K562 (cell line): Measurements from ENCODE around the gene EXOC3L2. TPM values are rescaled to one million over a fixed set of nuclear protein-coding genes. Genes with fewer than 3 reads are reported as not detected.

Experiments used
- BRD4 ChIP-seq: fragments of 200-600 bp; sonication (generic); IDR thresholded peaks from 2 replicates; pipeline ENCODE4 v1.6.1; 2017; ENCODE audit warnings: inconsistent platforms
- CTBP1 ChIP-seq: fragments of 450-650 bp; IDR thresholded peaks from 2 replicates; pipeline ENCODE4 v1.6.1; 2016; ENCODE audit warnings: borderline replicate concordance
- DPF2 ChIP-seq: fragments of 450-650 bp; IDR thresholded peaks from 2 replicates; pipeline ENCODE4 v1.6.1; 2016
- EP300 ChIP-seq: IDR thresholded peaks from 2 replicates; pipeline ENCODE4 v1.6.1; 2012; ENCODE audit warnings: low read length, improper control_type of control experiment
- ETV6 ChIP-seq, 3 experiments: fragments of 150-350 bp in 1 of 3; sonication (generic) in 1 of 3; formaldehyde crosslinking in 1 of 3; IDR thresholded peaks; 2 replicates each; pipeline versions ENCODE4 v1.6.1 to v1.8.0; 2014 to 2022; ENCODE audit warnings: borderline replicate concordance in 2 of 3, low read depth in 2 of 3, antibody characterized with exemption in 1 of 3, low read length in 1 of 3, mild to moderate bottlenecking in 1 of 3, missing genetic modification reagents in 1 of 3
- FOSL1 ChIP-seq: fragments of 200-800 bp; sonication (Bioruptor generic); conservative IDR thresholded peaks from 2 replicates; pipeline ENCODE4 v1.6.1; 2016; ENCODE audit warnings: missing genetic modification characterization, missing compliant biosample characterization
- FOXM1 ChIP-seq, 2 experiments: fragments of 450-650 bp in 1 of 2; sonication (generic) in 1 of 2; formaldehyde crosslinking in 1 of 2; IDR thresholded peaks; 2 replicates each; pipeline versions ENCODE4 v1.6.1 to v1.9.0; 2017 to 2022; ENCODE audit warnings: low read depth in 2 of 2, mild to moderate bottlenecking in 2 of 2, missing genetic modification reagents in 1 of 2, moderate library complexity in 1 of 2
- GATA2 ChIP-seq: sonication (generic); formaldehyde crosslinking; IDR thresholded peaks from 2 replicates; pipeline ENCODE4 v1.4.0; 2020; ENCODE audit warnings: mild to moderate bottlenecking, missing genetic modification reagents
- GTF2E2 ChIP-seq: fragments of 200-800 bp; sonication (Bioruptor generic); IDR thresholded peaks from 2 replicates; pipeline ENCODE4 v1.6.1; 2016; ENCODE audit warnings: missing genetic modification characterization, missing compliant biosample characterization
- NFRKB ChIP-seq: fragments of 450-650 bp; IDR thresholded peaks from 2 replicates; pipeline ENCODE4 v1.6.1; 2016; ENCODE audit warnings: low read depth
- POLR2A ChIP-seq: fragments of 450-650 bp; conservative IDR thresholded peaks from 2 replicates; pipeline ENCODE4 v1.6.1; 2016
- RAD51 ChIP-seq: fragments of 450-650 bp; IDR thresholded peaks from 2 replicates; pipeline ENCODE4 v1.7.1; 2016; ENCODE audit warnings: low read depth, mild to moderate bottlenecking, borderline replicate concordance
- SMARCA4 ChIP-seq: fragments of 450-650 bp; IDR thresholded peaks from 2 replicates; pipeline ENCODE4 v1.6.1; 2016
- ZEB2 ChIP-seq: fragments of 450-650 bp; IDR thresholded peaks from 2 replicates; pipeline ENCODE4 v1.6.1; 2016
- ZNF354B ChIP-seq: fragments of 250-450 bp; sonication (Bioruptor Pico); IDR thresholded peaks from 2 replicates; pipeline ENCODE4 v1.4.0; 2020
- polyA plus RNA-seq, 8 experiments: library from polyadenylated mRNA; depleted of rRNA in 4 of 8; stranded (reverse) in 5 of 8; unstranded in 3 of 8; fragments of >200 nt; fragmentation: Nextera tagmentation in 2 of 8; fragmentation: Illumina TruSeq in 1 of 8; extraction: Ambion mirVana in 2 of 8; extraction: Trizol in 1 of 8; gene quantifications; 2 replicates each; pipeline versions ENCODE4 v1.2.1 to v1.2.3, GENCODE V29; 2011 to 2014; ENCODE audit warnings: inconsistent platforms in 1 of 8, missing spikeins in 1 of 8
- total RNA-seq, 7 experiments: library from RNA; depleted of rRNA in 6 of 7; stranded (reverse); fragments of >200 nt in 6 of 7; fragmentation: Illumina TruSeq in 2 of 7; extraction: Trizol in 2 of 7; gene quantifications; 2 replicates each; pipeline versions ENCODE4 v1.2.1 to v1.2.3, GENCODE V29; 2011 to 2021; ENCODE audit warnings: low replicate concordance in 1 of 7
- TF ChIP-seq, protein P1 (sequence below): sonication (generic); formaldehyde crosslinking; IDR thresholded peaks from 2 replicates; pipeline ENCODE4 v1.8.0; 2022; ENCODE audit warnings: mild to moderate bottlenecking, missing genetic modification reagents
- TF ChIP-seq, protein P2 (sequence below), 2 experiments: fragments of 450-650 bp in 1 of 2; sonication (generic) in 1 of 2; formaldehyde crosslinking in 1 of 2; IDR thresholded peaks; 2 replicates each; pipeline versions ENCODE4 v1.7.1 to v1.9.0; 2016 to 2022; ENCODE audit warnings: inconsistent platforms in 1 of 2, mild to moderate bottlenecking in 1 of 2, missing genetic modification reagents in 1 of 2
- TF ChIP-seq, protein P3 (sequence below): fragments of 250-450 bp; sonication (Bioruptor Pico); IDR thresholded peaks from 2 replicates; pipeline ENCODE4 v1.8.0; 2021; ENCODE audit warnings: mild to moderate bottlenecking, moderate library complexity

EXOC3L2 gene
- total and polyA plus RNA-seq, 9 of the 15 experiments (the other 6 are each of a cell fraction or from before 2014, with no cell fraction given), result 0.31 to 19.0 (median 2.4) TPM

DNA sequence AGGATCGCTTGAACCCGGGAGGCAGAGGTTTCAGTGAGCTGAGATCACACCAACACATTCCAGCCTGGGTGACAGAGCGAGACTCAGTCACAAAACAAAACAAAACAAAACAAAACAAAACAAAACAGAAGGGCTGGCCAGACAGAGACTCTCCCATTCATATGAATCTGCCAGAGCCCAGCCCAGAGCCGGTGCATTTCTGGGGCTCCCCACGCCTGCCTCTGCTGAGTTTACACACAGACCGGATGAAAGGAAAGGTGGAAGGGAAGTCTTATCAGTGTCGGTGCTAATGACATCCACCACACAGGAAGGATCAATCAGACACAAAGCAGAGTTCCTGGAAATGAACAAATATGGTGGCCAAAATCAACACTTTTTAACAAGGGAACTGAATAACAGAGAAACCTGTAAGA, 74.0 kb downstream of the EXOC3L2 start (continued):
- TF ChIP-seq, protein P1, sequence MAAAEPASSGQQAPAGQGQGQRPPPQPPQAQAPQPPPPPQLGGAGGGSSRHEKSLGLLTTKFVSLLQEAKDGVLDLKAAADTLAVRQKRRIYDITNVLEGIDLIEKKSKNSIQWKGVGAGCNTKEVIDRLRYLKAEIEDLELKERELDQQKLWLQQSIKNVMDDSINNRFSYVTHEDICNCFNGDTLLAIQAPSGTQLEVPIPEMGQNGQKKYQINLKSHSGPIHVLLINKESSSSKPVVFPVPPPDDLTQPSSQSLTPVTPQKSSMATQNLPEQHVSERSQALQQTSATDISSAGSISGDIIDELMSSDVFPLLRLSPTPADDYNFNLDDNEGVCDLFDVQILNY (CRISPR knock-in tag), result no peak
- TF ChIP-seq ZEB2 (peak; percentile 80), CTBP1 (peak; percentile 58; the same call in 1 of the 2 replicates), FOXM1 (IDR thresholded peaks at IDR 0.05; ENCODE audit: low read depth) (0 out of 2 replicates have a peak, but pooled peaks have one; percentile 36), FOXM1 (CRISPR knock-in tag; IDR thresholded peaks at IDR 0.05; ENCODE audit: low read depth) (no peak), SMARCA4 (peak; percentile 77), NFRKB (0 out of 2 replicates have a peak, but pooled peaks have one; percentile 58), ZNF354B (CRISPR knock-in tag) (no peak), RAD51 (peak; percentile 13; the same call in 1 of the 2 replicates), GATA2 (CRISPR knock-in tag) (peak; percentile 38; the same call in 1 of the 2 replicates), POLR2A (peak; percentile 51; the same call in 1 of the 2 replicates), GTF2E2 (tag) (no peak), BRD4 (no peak), DPF2 (peak; percentile 71), EP300 (peak; percentile 75), FOSL1 (tag) (0 out of 2 replicates have a peak, but pooled peaks have one; percentile 19), ETV6 (IDR thresholded peaks at IDR 0.05; ENCODE audit: borderline replicate concordance in 1 of 2, low read depth in 2 of 2, low read length in 1 of 2) (peak in 1 of 2 experiments; percentile 80; a peak in 3 of 4 replicates), ETV6 (CRISPR knock-in tag; IDR thresholded peaks at IDR 0.05; ENCODE audit: borderline replicate concordance) (no peak)
- TF ChIP-seq, protein P2, sequence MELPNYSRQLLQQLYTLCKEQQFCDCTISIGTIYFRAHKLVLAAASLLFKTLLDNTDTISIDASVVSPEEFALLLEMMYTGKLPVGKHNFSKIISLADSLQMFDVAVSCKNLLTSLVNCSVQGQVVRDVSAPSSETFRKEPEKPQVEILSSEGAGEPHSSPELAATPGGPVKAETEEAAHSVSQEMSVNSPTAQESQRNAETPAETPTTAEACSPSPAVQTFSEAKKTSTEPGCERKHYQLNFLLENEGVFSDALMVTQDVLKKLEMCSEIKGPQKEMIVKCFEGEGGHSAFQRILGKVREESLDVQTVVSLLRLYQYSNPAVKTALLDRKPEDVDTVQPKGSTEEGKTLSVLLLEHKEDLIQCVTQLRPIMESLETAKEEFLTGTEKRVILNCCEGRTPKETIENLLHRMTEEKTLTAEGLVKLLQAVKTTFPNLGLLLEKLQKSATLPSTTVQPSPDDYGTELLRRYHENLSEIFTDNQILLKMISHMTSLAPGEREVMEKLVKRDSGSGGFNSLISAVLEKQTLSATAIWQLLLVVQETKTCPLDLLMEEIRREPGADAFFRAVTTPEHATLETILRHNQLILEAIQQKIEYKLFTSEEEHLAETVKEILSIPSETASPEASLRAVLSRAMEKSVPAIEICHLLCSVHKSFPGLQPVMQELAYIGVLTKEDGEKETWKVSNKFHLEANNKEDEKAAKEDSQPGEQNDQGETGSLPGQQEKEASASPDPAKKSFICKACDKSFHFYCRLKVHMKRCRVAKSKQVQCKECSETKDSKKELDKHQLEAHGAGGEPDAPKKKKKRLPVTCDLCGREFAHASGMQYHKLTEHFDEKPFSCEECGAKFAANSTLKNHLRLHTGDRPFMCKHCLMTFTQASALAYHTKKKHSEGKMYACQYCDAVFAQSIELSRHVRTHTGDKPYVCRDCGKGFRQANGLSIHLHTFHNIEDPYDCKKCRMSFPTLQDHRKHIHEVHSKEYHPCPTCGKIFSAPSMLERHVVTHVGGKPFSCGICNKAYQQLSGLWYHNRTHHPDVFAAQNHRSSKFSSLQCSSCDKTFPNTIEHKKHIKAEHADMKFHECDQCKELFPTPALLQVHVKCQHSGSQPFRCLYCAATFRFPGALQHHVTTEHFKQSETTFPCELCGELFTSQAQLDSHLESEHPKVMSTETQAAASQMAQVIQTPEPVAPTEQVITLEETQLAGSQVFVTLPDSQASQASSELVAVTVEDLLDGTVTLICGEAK (IDR thresholded peaks at IDR 0.05), result peak; percentile 72
- TF ChIP-seq, protein P2 (CRISPR knock-in tag; IDR thresholded peaks at IDR 0.05), result no peak
- TF ChIP-seq, protein P3, sequence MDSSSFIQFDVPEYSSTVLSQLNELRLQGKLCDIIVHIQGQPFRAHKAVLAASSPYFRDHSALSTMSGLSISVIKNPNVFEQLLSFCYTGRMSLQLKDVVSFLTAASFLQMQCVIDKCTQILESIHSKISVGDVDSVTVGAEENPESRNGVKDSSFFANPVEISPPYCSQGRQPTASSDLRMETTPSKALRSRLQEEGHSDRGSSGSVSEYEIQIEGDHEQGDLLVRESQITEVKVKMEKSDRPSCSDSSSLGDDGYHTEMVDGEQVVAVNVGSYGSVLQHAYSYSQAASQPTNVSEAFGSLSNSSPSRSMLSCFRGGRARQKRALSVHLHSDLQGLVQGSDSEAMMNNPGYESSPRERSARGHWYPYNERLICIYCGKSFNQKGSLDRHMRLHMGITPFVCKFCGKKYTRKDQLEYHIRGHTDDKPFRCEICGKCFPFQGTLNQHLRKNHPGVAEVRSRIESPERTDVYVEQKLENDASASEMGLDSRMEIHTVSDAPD (CRISPR knock-in tag), result no peak
